HG02870 (cell line): ENCODE data around the gene PDHA2.
"Not testable (repeated sequence)": the region's sequence is repeated elsewhere in the genome, so short reads cannot be mapped to it uniquely, and the experiment has no call there.

Experiments
- ATAC-seq: cut with Tn5 transposase; IDR thresholded peaks from one replicate; pipeline ENCODE4 v1.9.1; 2021; ENCODE audit warnings: mild to moderate bottlenecking, moderate library complexity; ENCODE audit not compliant: unreplicated experiment

PDHA2 gene

GRCh38 chr4:95839891-95840290, at the start of gene PDHA2:
Gene PDHA2 (plus strand): TSS chr4:95840093. CDS start chr4:95840151, 58 bp downstream.
- ATAC-seq: no peak

- no peak for ATAC-seq
These were observed 41.9 kb upstream of the PDHA2 start for GRCh38 chr4:95798003-95798402.

- ATAC-seq: no peak
These were observed 41.2 kb upstream of the PDHA2 start for GRCh38 chr4:95798727-95799126.

GRCh38 chr4:95821867-95822266, 18.0 kb upstream of the PDHA2 start:
- no peak for ATAC-seq

DNA sequence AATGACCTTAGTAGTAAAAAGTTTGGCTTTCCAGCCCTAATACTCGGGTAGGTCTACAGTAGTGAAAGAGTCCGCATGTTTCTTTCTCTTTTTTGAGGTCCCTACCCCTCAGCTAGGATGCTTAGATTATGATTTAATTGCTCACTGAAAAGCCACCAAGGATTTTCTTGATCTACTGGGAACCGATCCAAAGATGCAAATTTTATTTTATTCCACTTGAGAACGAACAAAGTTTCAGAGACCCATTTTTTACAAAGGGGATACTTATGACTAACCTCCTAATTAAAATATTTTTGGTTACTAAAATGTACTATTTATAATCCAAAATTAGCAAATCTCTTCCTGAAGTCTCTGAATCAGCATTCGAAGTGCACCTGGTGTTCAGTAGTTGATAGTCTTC, 14.3 kb upstream of the PDHA2 start:
- ATAC-seq: no peak

GRCh38 chr4:95830651-95831050, 9.2 kb upstream of the PDHA2 start:
- ATAC-seq: no peak

DNA sequence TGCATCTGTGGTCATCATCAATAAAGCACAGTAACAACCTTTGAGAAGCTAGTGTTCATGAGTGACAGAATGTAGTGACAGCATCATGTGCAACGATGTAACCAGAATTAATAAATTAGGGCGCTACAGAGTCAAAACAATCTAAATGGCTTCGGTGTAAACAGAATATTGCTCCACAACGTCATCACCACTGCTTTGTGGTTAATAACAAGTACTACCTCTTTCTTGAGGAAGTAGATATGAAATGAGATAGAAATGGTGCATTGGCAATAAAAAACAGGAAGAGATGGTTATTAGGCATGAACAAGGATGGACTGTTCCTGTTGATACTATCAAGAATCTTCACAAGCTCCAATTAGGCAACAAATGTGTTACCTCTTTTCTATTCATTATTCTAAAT, 8.7 kb upstream of the PDHA2 start:
- ATAC-seq: no peak

GRCh38 chr4:95833711-95834194, 6.1 kb upstream of the PDHA2 start:
- no peak for ATAC-seq

DNA sequence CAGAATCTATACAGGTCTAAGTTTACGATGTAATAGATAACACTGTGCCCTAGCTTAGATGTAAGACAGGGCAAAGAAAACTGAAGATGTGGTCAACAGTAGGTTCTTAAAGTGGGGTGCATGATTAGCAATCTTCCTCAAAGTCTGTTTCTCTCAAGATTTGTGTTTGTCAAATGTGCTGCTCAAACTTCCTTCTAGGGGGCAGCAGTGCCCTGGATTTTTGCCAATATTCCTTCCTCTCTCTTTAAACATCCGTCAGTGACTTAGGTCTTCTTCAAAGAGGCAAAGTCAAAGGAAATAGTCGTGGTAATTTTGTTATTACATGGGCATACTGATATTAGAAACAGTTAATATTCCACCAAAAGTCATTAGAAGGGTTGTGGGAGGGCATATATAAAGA, 4.2 kb upstream of the PDHA2 start:
- no peak for ATAC-seq

GRCh38 chr4:95838192-95838591, 1.7 kb upstream of the PDHA2 start:
- no peak for ATAC-seq

- ATAC-seq: no peak
These were observed 8.1 kb downstream of the PDHA2 start for GRCh38 chr4:95847908-95848460.

- ATAC-seq: no peak
These were observed 10.3 kb downstream of the PDHA2 start for GRCh38 chr4:95850161-95850560.

GRCh38 chr4:95857761-95858160, 17.9 kb downstream of the PDHA2 start:
- no peak for ATAC-seq

DNA sequence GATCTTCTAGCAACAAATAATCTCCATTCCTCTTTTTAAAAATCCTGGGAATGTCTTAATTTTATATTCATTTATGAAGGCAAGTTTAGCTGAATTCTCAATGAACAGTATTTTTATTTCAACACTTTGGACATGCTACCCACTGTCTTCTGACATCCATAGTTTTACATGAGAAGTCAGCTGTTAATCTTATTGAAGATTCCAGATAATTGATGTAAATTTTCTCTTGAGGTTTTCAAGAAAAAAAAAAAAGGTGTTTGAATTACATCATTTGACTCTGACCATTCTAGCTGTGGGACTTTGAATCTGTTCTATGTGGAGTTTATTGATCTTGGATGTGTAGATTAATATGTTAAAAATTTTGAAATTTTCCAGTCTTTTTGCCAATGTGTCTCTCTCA, 28.0 kb downstream of the PDHA2 start:
- ATAC-seq: no peak

GRCh38 chr4:95869414-95869813, 29.5 kb downstream of the PDHA2 start:
- not testable (repeated sequence) for ATAC-seq

GRCh38 chr4:95869961-95870500, 30.1 kb downstream of the PDHA2 start:
- ATAC-seq: no peak

DNA sequence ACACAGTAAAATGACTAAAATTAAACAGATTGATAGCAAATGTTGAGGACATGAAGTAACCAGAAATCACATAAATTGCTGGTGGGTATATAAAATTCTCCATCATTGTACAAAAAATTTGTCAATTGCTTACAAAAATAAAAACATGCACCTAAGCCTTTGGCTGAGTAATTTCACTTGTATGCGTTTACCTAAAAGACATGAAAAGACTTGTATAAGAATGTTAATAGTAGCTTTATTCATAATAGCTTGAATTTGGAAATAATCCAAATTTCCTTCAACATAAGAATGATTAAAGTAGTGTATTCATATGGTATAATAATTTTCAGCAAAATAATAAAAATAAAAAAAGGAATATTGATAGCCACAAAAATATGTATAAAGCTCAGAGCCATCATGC, 37.7 kb downstream of the PDHA2 start:
- ATAC-seq: no peak

DNA sequence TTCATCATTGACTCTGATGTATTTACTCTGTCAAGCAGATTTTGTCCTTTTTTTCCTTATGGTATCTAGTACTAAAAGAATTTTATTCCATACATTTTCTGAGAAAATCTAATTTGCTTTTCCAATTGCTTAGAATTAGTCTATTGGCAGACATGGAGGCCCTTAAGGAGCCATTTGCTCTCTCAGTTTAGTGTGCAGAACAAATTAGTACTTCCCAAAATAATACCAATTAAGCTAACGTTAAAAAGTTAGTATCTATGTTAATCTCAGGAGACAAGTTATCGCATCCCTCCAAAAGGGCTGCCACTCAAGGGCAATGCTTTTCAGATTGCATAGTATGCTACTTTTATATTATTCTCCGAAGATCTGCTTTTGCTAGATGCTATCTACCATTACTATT, 47.7 kb downstream of the PDHA2 start:
- no peak for ATAC-seq

DNA sequence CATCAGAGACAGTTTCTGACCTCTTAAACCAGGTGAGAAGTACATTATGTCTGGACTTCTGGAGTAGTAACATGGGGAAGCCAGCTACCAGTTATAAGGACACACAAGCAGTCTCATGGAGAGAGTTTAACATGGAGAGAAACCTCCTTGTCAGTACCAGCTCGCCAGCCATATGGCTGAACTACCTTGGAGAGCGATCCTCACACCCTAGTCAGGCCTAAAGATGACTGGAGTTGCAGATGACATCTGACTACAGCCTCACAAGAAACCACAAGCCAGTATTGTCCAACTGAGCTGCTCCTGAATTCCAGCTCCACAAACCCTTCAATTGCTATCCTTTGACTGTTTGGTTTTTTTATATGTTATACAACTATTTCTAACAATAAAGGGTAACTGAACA, 49.8 kb downstream of the PDHA2 start:
- ATAC-seq: no peak
